ENCODE results near the gene TTYH3. TPM values are rescaled to one million over a fixed set of nuclear protein-coding genes. Genes with fewer than 3 reads are reported as not detected.
"Not testable (repeated sequence)": the region's sequence is repeated elsewhere in the genome, so short reads cannot be mapped to it uniquely, and the experiment has no call there.

The TTYH3 gene
- total RNA-seq, 1 experiment from 2014 or later = 25.0 TPM

DNA sequence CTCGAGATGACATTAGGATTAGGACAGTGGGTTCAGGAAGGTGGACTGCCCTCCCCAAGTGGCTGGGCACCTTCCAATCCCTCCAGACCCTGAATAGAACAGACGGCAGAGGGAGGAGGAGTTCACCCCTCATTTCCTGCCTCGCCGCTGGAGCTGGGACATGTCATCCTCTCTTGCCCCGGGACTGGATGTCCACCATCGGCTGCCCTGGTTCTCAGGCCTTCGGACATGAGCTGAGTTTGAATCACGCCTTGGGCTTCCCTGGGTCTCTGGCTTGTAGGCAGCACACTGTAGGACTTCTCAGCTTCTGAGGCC lies 62.3 kb downstream of the TTYH3 start:
- not testable (repeated sequence) for H3K27ac ChIP-seq (ENCODE audit: low read length)

DNA sequence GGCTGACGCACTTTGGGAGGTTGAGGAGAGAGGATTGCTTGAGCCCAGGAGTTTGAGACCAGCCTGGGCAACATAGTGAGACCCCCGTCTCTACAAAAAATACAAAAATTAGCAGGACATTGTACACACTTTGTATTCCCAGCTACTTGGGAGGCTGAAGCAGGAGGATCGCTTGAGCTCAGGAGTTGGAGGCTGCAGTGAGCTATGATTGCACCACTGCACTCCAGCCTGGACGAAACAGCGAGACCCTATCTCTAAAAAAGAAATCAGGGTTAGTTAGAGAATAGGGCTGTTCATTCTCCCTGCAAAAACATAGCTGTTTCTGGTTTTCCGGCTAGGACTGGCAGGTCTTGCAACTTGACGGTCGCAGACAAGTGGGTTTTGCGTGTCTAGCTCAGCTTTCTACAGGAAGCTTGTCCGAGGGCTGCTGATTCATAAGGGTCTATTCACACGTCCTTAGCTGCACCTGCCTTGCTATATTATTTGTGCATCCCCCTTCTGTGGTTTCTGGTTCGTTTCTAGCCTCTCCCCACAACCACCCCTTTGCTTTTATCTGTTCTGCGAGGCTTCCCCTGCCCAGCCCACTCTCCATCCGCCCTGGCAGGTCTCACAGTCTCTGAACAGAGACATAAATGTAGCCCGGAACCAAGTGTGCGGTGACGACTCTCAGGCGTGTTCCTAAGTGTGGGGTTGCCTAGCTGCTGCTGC lies 66.9 kb downstream of the TTYH3 start:
- Histone ChIP-seq H4K20me1 (ENCODE audit: low read length) (no peaks in the 10 kb centered on the region), H3K27me3 (ENCODE audit: low read length) (no peaks in the 10 kb centered on the region), H3K9ac (ENCODE audit: low read length) (no peak overlapping the region), H3K79me2 (ENCODE audit: low read length) (no peaks in the 10 kb centered on the region), H3K36me3 (ENCODE audit: low read depth, low read length) (no peaks in the 10 kb centered on the region), H3K4me2 (ENCODE audit: low read length) (peak overlapping the region; percentile 44; the same call in 1 of the 2 replicates), H3F3A (ENCODE audit: low read length, unreplicated experiment) (no peaks in the 10 kb centered on the region), H2AFZ (ENCODE audit: low read length) (no peak overlapping the region), H3K9me2 (replicated peaks; ENCODE audit: low read length) (no peaks in the 10 kb centered on the region), H3K27ac (ENCODE audit: low read length) (no peak overlapping the region), H3K4me1 (ENCODE audit: insufficient read depth, low read length) (no peaks in the 10 kb centered on the region), H3K4me3 (ENCODE audit: low read length) (no peak overlapping the region), H3K9me3 (ENCODE audit: low read length) (no peaks in the 10 kb centered on the region)
- DNase-seq = peak; percentile 17
- CTCF ChIA-PET = interaction anchor here (1.1 kb wide), 1 partner anchor 247 kb away, joined by 3 read pairs; no protein-coding TSS in a partner anchor
- intact Hi-C loops (cut with micrococcal nuclease) = no loop called here
- BruUV-seq (replicated peaks) = no TSS peak
- no peak for TF ChIP-seq EZH2 (IDR thresholded peaks at IDR 0.05; ENCODE audit: low read length, unreplicated experiment)
- no peak for TF ChIP-seq EZH2phosphoT487 (IDR thresholded peaks at IDR 0.05; ENCODE audit: borderline replicate concordance, low read length)
- TF ChIP-seq, protein P1, sequence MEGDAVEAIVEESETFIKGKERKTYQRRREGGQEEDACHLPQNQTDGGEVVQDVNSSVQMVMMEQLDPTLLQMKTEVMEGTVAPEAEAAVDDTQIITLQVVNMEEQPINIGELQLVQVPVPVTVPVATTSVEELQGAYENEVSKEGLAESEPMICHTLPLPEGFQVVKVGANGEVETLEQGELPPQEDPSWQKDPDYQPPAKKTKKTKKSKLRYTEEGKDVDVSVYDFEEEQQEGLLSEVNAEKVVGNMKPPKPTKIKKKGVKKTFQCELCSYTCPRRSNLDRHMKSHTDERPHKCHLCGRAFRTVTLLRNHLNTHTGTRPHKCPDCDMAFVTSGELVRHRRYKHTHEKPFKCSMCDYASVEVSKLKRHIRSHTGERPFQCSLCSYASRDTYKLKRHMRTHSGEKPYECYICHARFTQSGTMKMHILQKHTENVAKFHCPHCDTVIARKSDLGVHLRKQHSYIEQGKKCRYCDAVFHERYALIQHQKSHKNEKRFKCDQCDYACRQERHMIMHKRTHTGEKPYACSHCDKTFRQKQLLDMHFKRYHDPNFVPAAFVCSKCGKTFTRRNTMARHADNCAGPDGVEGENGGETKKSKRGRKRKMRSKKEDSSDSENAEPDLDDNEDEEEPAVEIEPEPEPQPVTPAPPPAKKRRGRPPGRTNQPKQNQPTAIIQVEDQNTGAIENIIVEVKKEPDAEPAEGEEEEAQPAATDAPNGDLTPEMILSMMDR (conservative IDR thresholded peaks at IDR 0.05; ENCODE audit: low read depth, low read length) = no peak
- POLR2A ChIA-PET (ENCODE audit: unreplicated experiment) = no interaction called here
- peak; percentile 44 for ATAC-seq

More for the DNA sequence above, 62.3 kb downstream of the TTYH3 start:
- intact Hi-C loops (cut with micrococcal nuclease); H3K4me2 ChIP-seq (ENCODE audit: low read length); H3K4me1 ChIP-seq (ENCODE audit: insufficient read depth, low read length); H2AFZ ChIP-seq (ENCODE audit: low read length); H3K79me2 ChIP-seq (ENCODE audit: low read length); DNase-seq; H3K9ac ChIP-seq (ENCODE audit: low read length); H3K9me2 ChIP-seq (replicated peaks; ENCODE audit: low read length); H3K9me3 ChIP-seq (ENCODE audit: low read length); H3K36me3 ChIP-seq (ENCODE audit: low read depth, low read length); H4K20me1 ChIP-seq (ENCODE audit: low read length); H3F3A ChIP-seq (ENCODE audit: low read length, unreplicated experiment); H3K4me3 ChIP-seq (ENCODE audit: low read length); H3K27me3 ChIP-seq (ENCODE audit: low read length); POLR2A ChIA-PET (ENCODE audit: unreplicated experiment); BruUV-seq (replicated peaks); ATAC-seq: not testable (repeated sequence)
- CTCF ChIA-PET = interaction anchor here (0.6 kb wide), 1 partner anchor 24 kb away, joined by 3 read pairs; no protein-coding TSS in a partner anchor

DNA sequence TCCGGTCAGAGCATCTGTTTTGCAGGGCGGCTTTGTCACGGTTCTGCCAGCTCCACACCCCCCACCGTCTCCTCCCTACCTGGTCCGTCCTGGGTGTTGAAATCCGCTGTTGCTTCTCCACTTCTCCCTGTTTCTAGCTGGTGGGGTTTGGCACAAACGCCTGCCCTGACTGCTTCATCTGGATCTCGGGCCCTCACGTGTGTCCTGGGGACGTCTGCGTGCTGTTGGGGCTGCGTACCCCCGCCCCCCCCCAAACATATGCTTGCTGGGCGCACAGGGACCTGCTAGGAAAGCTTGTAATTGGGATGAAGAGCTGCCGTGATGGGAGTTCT lies 67.5 kb downstream of the TTYH3 start:
- Histone ChIP-seq H3K27me3 (ENCODE audit: low read length) (no peaks in the 10 kb centered on the region), H3F3A (ENCODE audit: low read length, unreplicated experiment) (no peaks in the 10 kb centered on the region), H3K79me2 (ENCODE audit: low read length) (no peaks in the 10 kb centered on the region), H3K4me1 (ENCODE audit: insufficient read depth, low read length) (no peaks in the 10 kb centered on the region), H2AFZ (ENCODE audit: low read length) (no peak overlapping the region), H3K9me2 (replicated peaks; ENCODE audit: low read length) (no peaks in the 10 kb centered on the region), H3K9ac (ENCODE audit: low read length) (no peak overlapping the region), H3K9me3 (ENCODE audit: low read length) (no peaks in the 10 kb centered on the region), H3K4me2 (ENCODE audit: low read length) (peak overlapping the region; percentile 44; the same call in 1 of the 2 replicates), H4K20me1 (ENCODE audit: low read length) (no peaks in the 10 kb centered on the region), H3K27ac (ENCODE audit: low read length) (no peak overlapping the region), H3K4me3 (ENCODE audit: low read length) (no peak overlapping the region), H3K36me3 (ENCODE audit: low read depth, low read length) (no peaks in the 10 kb centered on the region)
- intact Hi-C loops (cut with micrococcal nuclease) = no loop called here
- POLR2A ChIA-PET (ENCODE audit: unreplicated experiment) = no interaction called here
- no peak; the same call in 1 of the 2 replicates for ATAC-seq
- DNase-seq = no peak
- no peak for TF ChIP-seq EZH2 (IDR thresholded peaks at IDR 0.05; ENCODE audit: low read length, unreplicated experiment)
- no peak for TF ChIP-seq EZH2phosphoT487 (IDR thresholded peaks at IDR 0.05; ENCODE audit: borderline replicate concordance, low read length)
- TF ChIP-seq, protein P1 (conservative IDR thresholded peaks at IDR 0.05; ENCODE audit: low read depth, low read length) = no peak
- CTCF ChIA-PET = interaction anchor here (0.6 to 1.1 kb wide), 2 partner anchors 18 to 248 kb away, joined by 3 to 9 read pairs; no protein-coding TSS in a partner anchor
- no TSS peak for BruUV-seq (replicated peaks)
